NCI-H2081 (cell line): Measurements from ENCODE around the gene NECTIN2.
A peak's percentile ranks its signal among the peaks of the same experiment; 100 is the strongest.
"Not testable (repeated sequence)": the region's sequence is repeated elsewhere in the genome, so short reads cannot be mapped to it uniquely, and the experiment has no call there.

Experiments used
- DNase-seq, 2 experiments: peaks; one replicate each; lab custom pipeline; 2025; lab: John Stamatoyannopoulos, UW

Gene NECTIN2

DNA sequence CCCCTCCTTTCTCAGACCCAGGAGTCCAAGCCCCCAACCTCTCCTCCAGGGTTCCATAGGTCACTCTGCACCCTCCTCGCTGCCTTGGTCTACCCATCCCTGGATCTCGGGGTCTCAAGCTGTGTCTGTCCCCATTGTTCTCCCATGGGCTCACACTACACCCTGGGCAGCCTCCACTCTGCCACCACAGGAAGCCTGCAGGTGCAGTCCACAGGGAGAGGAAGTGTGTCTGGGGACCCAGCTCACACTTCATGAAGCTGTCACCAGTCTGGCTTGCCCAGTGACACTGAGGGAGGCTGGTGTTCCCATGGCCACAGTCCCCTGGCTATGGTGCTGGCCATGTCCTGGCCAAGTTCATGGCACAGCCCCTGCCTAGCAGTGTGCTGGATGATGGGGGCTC, 5.3 kb downstream of the NECTIN2 start:
- peak in 1 of 2 experiments; percentile 31 for DNase-seq

DNA sequence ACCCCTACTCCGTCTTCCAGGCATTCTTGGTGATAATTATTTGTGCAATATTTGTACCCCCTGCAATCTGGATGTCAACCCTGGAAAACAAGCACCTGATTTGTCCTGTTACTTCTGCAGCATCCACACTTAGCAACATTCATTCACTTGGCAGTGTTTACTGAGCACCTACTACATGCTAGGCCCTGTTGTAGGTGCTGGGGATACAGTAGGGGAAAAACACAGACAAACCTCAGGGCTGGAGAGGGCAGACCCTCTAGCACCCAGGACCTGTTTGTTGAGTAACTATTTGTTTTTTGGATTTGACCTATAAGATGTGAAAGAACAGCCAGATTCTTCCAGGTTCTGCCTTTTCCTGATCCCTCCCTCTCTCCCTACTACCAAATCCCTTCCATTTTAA, 9.5 kb downstream of the NECTIN2 start:
- no peak for DNase-seq

DNA sequence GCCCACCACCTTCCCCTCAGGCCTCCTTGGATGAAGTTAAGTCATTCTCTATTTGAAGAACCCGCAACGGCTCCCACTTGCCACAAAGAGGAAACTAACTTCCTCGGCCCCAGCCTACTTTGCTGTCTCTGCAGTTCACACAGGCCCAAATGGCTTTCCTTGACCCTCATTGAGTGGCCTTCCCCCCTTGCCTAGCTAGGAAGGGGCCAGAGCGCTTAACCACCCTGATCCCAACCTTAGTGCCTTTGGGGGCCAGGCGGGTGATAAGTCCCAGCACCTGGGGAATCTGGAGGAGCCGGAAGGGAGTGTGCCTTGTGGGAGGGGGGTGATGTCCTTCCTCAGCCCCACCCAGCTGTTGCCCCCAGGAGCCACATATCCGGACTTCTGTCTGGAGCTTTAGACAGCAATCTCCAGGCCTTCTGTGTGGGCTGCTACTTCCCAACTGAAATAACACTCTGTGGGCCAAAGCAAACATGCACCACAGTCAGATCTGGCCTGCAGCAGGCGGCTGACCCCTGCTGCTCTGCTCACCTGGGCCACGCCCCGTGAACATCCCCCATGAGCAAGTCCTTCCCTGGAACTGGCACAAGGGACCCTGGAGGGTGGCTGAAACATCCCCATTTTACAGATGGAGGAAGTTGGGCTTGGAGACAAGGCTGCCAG, 10.5 kb downstream of the NECTIN2 start:
- DNase-seq = peak in 1 of 2 experiments; percentile 64

DNA sequence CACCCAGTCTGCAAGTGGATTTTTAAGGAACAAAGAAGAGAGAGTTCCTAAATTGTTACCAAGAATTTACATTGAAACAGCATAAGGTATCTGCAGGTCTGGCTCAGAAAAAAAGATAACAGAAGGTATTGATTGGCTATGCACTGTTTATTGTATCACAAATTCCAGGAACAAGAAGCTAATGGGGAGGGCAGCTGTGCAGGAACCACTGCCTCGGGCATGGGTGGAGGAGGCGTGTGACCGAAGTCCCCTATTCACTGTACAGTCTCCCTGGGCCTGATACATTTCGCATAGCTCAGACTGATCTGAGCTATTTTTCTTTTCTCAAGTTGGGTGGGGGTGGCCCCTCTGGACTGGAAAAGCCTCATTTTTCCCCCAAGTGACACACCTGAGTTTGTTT, 11.7 kb downstream of the NECTIN2 start:
- DNase-seq = no peak

DNA sequence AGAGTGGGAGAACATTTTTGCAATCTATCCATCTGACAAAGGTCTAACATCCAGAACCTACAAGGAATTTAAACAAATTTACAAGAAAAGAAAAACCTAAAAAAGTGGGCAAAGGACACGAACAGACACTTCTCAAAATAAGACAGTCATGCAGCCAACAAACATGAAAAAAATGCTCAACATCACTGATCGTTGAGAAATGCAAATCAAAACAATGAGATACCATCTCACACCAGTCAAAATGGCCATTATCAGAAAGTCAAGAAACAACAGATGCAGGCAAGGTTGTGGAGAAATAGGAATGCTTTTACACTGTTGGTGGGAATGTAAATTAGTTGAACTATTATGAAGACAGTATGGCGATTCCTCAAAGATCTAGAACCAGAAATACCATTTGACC, 15.5 kb downstream of the NECTIN2 start:
- not testable (repeated sequence) for DNase-seq

DNA sequence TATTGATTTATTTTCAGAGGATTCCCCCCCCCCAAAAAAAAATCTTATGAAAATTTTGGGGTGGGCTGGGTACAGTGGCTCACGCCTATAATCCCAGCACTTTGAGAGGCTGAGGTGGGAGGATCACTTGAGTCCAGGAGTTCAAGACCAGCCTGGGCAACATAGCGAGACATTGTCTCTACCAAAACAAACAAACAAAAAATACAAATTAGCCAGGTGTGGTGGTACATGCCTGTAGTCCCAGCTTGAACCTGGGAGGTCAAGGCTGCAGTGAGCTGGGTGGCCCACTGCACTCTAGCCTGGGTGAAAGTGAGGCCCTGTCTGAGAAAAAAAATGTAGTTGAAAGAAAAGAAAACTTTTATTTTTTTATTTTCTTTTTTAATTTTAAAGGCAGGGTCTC, 17.9 kb downstream of the NECTIN2 start:
- DNase-seq = no peak

DNA sequence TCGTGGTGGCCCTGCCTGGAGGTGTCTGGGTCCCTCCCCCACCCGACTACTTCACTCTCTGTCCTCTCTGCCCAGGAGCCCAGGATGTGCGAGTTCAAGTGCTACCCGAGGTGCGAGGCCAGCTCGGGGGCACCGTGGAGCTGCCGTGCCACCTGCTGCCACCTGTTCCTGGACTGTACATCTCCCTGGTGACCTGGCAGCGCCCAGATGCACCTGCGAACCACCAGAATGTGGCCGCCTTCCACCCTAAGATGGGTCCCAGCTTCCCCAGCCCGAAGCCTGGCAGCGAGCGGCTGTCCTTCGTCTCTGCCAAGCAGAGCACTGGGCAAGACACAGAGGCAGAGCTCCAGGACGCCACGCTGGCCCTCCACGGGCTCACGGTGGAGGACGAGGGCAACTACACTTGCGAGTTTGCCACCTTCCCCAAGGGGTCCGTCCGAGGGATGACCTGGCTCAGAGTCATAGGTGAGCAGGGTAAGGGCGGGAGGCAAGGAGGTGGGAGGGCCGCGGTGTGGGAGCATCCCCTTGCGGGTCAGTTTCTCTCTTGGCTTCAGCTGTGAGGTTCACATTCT, 19.2 kb downstream of the NECTIN2 start:
- no peak for DNase-seq

DNA sequence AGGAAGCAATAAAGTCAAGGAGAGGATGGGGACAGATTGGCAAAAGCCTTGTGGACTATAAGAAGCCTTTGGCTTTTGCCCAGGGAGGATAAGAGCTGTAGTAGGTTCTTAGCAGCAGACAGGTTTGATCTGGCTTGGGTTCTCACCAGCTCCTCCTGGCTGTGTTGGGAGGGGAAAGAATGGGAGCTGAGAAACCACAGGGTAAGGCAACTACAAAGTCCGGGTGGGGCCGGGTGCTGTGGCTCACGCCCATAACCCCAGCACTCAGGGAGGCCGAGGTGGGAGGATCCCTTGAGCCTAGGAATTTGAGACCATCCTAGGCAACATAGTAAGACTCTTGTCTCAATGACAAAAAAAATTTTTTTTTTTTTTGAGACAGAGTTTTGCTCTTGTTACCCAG, 20.6 kb downstream of the NECTIN2 start:
- no peak for DNase-seq

DNA sequence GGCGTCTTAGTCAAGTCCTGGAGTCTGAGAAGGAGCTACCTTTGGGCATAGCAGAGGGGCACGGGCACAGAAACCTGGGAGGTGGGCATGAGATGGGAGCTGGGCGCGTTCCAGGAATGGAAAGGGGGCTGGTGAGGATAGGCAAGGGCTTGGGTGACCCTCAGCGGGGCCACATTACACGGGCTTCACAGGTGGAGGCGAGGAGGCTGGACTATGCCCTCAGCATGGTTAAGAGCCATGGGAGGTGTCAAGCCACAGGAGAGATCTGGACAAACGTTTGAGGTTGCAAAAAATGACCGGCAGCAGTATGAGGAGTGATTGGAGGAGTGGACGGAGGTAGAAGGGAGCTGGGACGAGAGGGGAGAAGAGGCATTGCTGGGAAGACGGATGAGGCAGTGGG, 21.5 kb downstream of the NECTIN2 start:
- no peak for DNase-seq

DNA sequence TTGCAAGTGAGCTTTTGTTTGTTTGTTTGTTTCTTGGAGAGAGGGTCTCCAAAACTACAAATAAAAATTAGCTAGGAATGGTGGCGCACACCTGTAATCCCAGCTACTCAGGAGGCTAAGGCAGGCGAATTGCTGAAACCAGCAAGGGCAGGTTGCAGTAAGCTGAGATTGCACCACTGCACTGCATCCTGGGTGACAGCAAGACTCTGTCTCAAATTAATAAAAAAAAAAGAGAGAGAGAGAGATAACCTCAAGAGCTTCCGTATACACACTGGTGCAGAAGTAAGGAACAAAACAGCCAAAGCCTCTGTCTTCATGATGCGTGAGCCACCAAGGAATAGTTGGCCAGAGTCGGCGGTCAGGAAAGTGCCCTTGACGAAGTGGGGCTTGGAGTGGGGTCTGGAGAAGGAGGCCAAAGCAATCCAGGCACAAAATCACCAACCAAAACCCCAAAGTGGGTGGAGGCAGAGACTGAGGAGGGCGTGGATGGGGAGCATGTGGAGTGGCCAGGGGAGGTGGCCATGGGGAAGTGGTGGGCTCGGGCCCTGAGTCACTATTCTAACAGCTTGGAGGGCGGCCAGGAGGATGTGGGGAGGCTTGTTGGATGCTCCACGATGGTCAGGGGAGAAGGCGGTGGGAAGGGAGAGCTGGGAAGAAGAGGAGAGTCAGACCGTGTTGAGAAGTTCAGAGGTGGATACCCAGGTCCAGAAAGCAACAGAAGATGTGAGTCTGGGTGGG, 23.8 kb downstream of the NECTIN2 start:
- DNase-seq = no peak

DNA sequence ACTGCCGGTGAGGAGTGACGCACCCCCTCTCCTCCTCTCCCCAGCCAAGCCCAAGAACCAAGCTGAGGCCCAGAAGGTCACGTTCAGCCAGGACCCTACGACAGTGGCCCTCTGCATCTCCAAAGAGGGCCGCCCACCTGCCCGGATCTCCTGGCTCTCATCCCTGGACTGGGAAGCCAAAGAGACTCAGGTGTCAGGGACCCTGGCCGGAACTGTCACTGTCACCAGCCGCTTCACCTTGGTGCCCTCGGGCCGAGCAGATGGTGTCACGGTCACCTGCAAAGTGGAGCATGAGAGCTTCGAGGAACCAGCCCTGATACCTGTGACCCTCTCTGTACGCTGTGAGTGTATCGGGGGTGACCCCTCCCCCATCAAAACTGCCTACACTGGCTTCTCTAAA, 25.7 kb downstream of the NECTIN2 start:
- no peak for DNase-seq

DNA sequence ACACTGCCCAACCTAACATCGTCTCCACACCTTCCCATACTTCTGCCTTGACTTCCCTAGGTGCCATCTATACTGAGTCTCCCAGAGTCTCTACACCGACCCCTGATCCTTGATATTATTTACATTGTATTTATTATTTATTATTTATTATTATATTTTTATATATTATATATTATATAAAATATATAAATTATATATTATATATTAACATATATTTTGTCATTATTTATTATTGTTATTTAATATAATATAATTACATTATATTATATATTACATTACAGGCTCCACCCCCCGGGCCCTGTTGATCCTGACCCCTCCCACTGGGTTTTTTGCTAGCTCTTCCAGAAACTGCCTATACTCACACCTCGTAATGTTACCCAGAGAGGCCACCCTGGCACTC, 26.6 kb downstream of the NECTIN2 start:
- DNase-seq = no peak

DNA sequence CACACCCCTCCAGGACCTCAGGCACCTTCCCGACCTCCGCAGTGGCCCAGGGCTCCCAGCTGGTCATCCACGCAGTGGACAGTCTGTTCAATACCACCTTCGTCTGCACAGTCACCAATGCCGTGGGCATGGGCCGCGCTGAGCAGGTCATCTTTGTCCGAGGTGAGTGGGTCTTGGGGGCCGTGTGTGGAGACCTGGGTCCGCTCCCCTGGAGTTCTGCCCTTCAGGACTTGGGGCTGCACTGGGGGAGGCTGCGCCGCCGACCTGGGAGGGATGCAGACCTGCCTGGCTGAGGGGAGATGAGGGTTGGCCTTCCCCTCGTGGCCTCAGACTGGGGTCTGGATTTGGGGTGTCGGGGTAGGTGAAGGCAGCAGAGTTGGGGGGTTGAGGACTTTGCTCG, 28.2 kb downstream of the NECTIN2 start:
- DNase-seq = no peak

DNA sequence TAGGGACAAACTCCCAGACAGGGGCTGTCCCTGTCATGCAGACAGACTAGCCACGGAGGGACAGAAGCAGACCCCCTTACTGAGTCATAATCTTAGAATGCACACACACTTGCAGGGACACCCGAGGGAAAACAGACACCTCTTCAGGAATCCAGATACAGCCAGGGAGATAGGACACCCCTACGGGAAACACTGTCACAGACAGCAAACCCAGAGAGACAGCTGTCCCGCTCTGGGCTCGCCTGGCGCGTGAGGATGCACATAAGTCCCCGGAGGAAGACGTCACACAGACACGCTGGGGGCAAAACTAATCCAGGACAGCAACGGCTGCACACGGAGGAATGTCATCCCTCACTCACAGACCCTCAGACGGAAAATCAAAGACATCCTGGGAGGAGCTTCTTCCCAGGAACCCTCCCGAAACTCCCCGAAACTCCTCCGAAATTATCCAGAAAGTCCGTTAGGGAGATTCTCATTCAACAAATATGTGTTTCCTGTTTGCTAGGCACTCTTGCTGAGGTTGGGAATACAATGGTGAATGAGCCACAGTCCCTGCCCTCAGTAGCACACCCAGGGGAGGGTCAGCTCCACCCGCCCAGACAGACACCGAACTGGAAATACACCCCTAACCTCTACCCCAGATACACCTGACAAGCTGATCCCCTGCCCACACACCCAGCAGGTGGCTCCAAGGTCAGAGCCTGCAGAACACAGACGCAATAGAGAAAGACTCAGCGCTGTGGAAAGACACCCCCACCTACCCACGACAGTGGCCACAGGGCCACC, 29.8 kb downstream of the NECTIN2 start:
- DNase-seq = no peak

DNA sequence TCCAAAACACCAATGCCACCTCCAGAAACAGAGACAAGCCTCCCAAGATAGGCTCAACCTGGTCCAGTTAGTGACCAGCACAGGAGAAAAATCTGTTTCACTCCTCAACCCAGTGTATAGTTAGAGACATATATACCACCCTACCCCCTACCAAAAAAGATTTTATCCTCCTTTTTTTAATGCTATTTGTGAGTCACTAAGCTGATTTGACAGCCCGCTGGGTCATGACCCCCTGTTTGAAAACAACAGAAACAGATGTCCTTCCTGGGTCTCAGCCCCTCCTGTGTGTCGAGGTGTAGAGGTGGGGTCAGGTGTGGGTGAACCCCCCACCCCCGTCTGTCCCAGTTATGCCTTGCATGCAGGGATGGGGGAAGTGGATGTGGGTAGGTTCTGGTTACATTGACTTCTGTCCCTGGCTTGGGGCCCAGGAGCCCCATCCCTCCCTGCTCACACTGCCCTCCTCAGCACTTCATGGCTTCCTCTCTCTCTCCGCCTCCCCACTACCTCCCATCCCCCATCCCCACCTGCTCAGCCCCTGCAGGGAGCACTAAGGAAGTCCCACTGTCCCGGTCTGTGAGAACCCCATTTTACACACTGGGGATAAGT, 30.9 kb downstream of the NECTIN2 start:
- DNase-seq = peak; percentile 15 to 18

DNA sequence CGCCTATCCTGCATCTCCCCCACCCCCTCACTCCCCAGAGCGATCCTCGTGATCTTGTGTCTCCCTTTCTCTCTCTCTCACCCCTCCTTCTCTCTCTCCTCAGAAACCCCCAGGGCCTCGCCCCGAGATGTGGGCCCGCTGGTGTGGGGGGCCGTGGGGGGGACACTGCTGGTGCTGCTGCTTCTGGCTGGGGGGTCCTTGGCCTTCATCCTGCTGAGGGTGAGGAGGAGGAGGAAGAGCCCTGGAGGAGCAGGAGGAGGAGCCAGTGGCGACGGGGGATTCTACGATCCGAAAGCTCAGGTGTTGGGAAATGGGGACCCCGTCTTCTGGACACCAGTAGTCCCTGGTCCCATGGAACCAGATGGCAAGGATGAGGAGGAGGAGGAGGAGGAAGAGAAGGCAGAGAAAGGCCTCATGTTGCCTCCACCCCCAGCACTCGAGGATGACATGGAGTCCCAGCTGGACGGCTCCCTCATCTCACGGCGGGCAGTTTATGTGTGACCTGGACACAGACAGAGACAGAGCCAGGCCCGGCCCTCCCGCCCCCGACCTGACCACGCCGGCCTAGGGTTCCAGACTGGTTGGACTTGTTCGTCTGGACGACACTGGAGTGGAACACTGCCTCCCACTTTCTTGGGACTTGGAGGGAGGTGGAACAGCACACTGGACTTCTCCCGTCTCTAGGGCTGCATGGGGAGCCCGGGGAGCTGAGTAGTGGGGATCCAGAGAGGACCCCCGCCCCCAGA, 32.2 kb downstream of the NECTIN2 start:
- DNase-seq = no peak

DNA sequence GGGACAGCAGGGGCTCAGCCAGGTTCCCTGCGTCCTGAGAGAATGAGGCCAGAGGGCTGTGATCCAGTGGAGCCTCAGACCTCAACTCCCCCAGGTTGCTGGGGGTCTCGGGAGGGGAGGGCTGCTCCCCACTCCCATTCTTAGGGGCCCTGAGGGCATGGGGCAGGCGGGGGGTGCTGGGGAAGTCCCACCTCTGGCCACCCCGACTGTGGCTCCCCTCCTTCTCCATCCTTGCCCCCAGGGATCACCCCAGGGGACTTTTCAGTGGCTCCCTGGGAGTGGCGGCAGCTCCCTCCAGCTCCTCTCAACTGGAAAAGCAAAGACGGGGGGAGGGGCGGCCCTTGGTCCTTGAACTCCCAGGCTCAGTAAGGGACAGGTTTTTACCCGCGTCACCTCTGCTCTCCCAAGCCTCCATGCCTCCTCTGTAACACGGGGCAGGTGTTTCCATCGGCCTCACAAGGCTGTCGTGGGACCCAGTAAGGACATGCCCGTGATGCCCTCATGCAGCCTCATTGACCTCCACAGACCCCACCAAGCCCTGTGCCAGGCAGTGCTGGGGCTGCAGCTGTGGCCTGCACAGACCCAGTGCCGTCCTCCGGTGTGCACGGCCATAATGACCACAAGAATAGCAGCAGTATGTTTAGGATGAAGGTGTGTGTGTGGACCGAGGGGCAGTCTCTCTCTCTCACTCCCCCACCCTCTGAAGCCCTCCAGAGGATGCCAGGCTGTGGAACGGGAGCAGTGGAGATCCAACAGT, 33.4 kb downstream of the NECTIN2 start:
- no peak for DNase-seq

DNA sequence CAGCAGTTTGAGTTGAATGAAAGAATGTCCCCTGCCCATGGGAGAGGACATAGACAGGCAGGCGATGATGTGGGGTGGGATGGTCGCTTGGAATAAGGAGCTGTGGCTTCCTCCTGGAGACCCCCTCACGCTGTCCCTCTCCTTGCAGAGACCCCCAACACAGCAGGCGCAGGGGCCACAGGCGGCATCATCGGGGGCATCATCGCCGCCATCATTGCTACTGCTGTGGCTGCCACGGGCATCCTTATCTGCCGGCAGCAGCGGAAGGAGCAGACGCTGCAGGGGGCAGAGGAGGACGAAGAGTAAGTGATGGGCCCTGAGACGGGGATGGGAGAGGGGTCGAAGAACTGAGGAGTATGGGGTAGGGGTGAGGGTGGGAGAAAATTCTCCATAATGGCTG, 36.0 kb downstream of the NECTIN2 start:
- DNase-seq = no peak

DNA sequence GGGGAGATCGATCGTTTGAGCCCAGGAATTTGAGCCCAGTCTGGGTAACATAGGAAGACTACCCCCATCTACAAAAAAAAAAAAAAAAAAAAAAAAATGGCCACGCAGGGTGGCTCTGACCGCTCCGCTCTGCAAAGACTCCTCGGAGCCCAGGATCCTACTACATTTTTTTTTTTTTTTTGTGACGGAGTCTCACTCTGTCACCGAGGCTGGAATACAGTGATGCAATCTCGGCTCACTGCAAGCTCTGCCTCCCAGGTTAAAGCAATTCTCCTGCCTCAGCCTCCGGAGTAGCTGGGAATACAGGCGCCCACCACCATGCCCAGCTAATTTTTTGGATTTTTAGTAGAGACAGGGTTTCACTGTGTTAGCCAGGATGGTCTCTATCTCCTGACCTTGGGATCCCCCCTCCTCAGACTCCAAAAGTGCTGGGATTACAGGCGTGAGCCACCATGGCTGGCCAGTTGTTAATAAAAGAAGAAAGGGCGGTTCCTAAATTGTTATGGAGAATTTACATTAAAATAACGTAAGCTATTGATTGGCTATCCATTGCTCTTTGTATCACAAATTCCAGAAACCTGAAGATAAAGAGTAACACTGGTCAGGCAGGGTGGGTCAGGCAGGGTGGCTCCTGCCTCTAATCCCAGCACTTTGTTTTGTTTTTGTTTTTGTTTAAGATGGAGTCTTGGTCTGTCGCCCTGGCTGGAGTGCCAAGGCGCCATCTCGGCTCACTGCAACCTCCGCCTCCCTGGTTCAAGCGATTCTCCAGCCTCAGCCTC, 36.7 kb downstream of the NECTIN2 start:
- not testable (repeated sequence) for DNase-seq

DNA sequence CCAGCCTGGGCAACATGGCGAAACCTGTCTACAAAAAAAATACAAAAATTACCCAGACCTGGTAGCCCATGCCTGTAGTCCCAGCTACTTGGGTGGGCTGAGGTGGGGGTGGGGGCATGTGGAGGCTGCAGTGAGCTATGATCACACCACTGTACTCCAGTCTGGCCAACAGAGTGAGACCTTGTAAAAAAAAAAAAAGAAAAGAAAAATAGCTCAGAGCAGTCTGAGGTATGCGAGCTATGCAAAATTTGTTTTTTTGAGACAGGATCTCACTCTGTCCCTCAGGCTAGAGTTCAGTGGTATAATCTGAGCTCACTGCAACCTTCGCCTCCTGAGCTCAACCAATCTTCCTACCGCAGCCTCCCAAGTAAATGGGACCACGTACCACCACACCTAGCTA, 37.8 kb downstream of the NECTIN2 start:
- DNase-seq = no peak
